Tibial artery (tissue), 4 donors: Measurements from ENCODE around the gene RCCD1.

ENCODE experiments used
- DNase-seq, 2 donors: peaks; one replicate each; pipeline ENCODE4 v3.0.0-alpha.2; 2019
- H3K27ac ChIP-seq, 2 donors: fragments of 200-600 bp; sonication (generic) in 1 of 2; 1 replicate in 1 of 2; 2 replicates in 1 of 2; pipeline ENCODE4 v1.5.1; 2018 to 2019; ENCODE audit warnings: mild to moderate bottlenecking in 1 of 2
- H3K27me3 ChIP-seq, 2 donors: fragments of 200-600 bp; sonication (generic) in 1 of 2; one replicate each; pipeline versions ENCODE4 v1.5.1 to v1.6.0; 2016 to 2019
- H3K36me3 ChIP-seq, 3 donors: fragments of 200-600 bp; sonication (generic) in 2 of 3; one replicate each; pipeline ENCODE4 v1.5.1; 2016 to 2019; ENCODE audit warnings: mild to moderate bottlenecking in 2 of 3
- H3K4me1 ChIP-seq, 4 donors: fragments of 200-600 bp; sonication (generic) in 2 of 4; 1 replicate in 3 of 4; 2 replicates in 1 of 4; pipeline ENCODE4 v1.5.1; 2016 to 2019
- H3K4me3 ChIP-seq, 2 donors: fragments of 200-600 bp; sonication (generic) in 1 of 2; 1 replicate in 1 of 2; 2 replicates in 1 of 2; pipeline ENCODE4 v1.5.1; 2018 to 2019; ENCODE audit warnings: mild to moderate bottlenecking in 2 of 2
- H3K9me3 ChIP-seq, 3 donors: fragments of 200-600 bp; sonication (generic) in 1 of 3; one replicate each; pipeline ENCODE4 v1.5.1; 2016 to 2019
- intact Hi-C: fragments of 100-400 bp; cut with DNase I; formaldehyde crosslinking; loops from one replicate; pipeline ENCODE4 v1.15.0; 2023; ENCODE audit warnings: low total_unique reads
- TF ChIP-seq, protein P1 (sequence below), 2 experiments: fragments of 200-600 bp in 1 of 2; fragments of 450-650 bp in 1 of 2; IDR thresholded peaks; one replicate each; pipeline ENCODE4 v1.5.1; 2017 to 2019; ENCODE audit warnings: antibody characterized with exemption in 2 of 2, mild to moderate bottlenecking in 1 of 2, moderate library complexity in 1 of 2

RCCD1 gene

DNA sequence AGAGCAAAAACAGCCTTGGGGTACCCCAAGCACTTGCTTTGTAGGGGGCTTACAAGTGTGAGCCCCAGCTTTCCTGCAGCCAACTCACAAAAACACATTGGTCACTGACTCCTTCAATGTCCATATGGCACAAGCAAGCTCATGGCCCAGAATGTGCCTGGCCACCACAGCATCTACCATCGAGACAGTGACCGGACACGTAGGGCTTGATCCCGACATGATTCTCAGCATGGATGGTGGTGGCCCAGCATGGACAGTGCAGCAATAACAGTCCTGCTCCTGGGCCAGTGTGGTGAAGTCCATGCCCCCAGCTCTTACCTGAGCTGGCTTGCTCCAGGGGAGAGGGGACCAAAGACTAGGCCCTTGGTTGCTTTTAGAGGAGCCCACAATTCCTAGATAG lies 13.6 kb upstream of the RCCD1 start:
- TF ChIP-seq, protein P1, sequence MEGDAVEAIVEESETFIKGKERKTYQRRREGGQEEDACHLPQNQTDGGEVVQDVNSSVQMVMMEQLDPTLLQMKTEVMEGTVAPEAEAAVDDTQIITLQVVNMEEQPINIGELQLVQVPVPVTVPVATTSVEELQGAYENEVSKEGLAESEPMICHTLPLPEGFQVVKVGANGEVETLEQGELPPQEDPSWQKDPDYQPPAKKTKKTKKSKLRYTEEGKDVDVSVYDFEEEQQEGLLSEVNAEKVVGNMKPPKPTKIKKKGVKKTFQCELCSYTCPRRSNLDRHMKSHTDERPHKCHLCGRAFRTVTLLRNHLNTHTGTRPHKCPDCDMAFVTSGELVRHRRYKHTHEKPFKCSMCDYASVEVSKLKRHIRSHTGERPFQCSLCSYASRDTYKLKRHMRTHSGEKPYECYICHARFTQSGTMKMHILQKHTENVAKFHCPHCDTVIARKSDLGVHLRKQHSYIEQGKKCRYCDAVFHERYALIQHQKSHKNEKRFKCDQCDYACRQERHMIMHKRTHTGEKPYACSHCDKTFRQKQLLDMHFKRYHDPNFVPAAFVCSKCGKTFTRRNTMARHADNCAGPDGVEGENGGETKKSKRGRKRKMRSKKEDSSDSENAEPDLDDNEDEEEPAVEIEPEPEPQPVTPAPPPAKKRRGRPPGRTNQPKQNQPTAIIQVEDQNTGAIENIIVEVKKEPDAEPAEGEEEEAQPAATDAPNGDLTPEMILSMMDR (IDR thresholded peaks at IDR 0.05) = no peak
- Histone ChIP-seq H3K9me3 (no peaks in the 10 kb centered on the region), H3K27me3 (no peaks in the 10 kb centered on the region), H3K27ac (no peak overlapping the region), H3K36me3 (peaks cover 65 to 96% (median 78%) of the 10 kb centered on the region in 3 donors), H3K4me3 (no peak overlapping the region), H3K4me1 (peaks cover 0 to 11% (median 8%) of the 10 kb centered on the region in 4 donors)
- intact Hi-C loops = no loop called here
- no peak for DNase-seq

DNA sequence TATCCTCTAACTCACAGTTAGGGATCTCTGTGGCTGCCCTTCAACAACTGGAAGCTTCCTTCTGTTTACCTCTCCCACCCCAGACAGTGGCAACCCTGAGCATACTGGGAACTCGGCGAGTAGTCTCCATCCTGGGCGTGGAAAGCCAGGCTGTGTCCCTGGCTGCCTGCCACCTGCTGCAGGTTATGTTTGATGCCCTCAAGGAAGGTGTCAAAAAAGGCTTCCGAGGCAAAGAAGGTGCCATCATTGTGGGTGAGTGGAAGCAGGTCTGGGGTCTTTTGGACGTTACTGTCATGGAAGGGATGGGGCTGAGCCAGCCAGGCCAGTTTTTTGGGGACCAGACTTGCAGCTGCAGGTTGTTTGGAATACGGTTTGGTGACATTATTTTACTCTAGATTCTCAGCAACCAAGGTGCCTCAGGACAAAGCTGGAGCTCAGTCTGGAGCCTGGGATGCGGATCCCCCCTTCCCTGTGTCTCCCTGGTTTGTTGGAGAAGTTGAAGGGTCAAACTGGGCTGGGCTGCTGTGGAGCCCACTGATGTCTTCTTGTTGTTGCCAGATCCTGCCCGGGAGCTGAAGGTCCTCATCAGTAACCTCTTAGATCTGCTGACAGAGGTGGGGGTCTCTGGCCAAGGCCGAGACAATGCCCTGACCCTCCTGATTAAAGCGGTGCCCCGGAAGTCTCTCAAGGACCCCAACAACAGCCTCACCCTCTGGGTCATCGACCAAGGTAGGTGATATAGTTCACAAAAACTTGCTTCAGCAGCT lies 12.1 kb upstream of the RCCD1 start:
- no peak for DNase-seq

GRCh38 chr15:90945091-90945490 lies 9.6 kb upstream of the RCCD1 start:
- Histone ChIP-seq H3K9me3 (no peaks in the 10 kb centered on the region), H3K36me3 (peaks cover 87 to 100% (median 99%) of the 10 kb centered on the region in 3 donors), H3K27me3 (no peaks in the 10 kb centered on the region), H3K4me1 (no peaks in the 10 kb centered on the region), H3K27ac (no peak overlapping the region), H3K4me3 (no peak overlapping the region)
- no peak for DNase-seq
- TF ChIP-seq, protein P1 (IDR thresholded peaks at IDR 0.05) = no peak
- intact Hi-C loops = no loop called here

More for the DNA sequence above, 12.1 kb upstream of the RCCD1 start:
- Histone ChIP-seq H3K4me1 (no peaks in the 10 kb centered on the region), H3K4me3 (no peak overlapping the region), H3K36me3 (peaks cover 77 to 97% (median 93%) of the 10 kb centered on the region in 3 donors), H3K9me3 (no peaks in the 10 kb centered on the region), H3K27ac (no peak overlapping the region), H3K27me3 (no peaks in the 10 kb centered on the region)
- TF ChIP-seq, protein P1 (IDR thresholded peaks at IDR 0.05) = no peak
- intact Hi-C loops = no loop called here

DNA sequence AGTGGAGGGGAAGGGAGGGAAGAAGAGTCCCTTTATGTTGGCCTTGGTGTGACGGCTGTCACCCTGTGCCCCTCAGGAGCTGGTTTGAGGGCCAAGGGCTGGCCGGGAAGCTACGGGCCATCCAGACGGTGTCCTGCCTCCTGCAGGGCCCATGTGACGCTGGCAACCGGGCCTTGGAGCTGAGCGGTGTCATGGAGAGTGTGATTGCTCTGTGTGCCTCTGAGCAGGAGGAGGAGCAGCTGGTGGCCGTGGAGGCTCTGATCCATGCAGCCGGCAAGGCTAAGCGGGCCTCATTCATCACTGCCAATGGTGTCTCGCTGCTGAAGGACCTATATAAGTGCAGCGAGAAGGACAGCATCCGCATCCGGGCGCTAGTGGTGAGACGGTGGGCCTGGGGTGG lies 8.1 kb upstream of the RCCD1 start:
- DNase-seq = no peak
- Histone ChIP-seq H3K9me3 (no peaks in the 10 kb centered on the region), H3K4me3 (no peak overlapping the region), H3K4me1 (no peaks in the 10 kb centered on the region), H3K27ac (no peak overlapping the region), H3K27me3 (no peaks in the 10 kb centered on the region), H3K36me3 (peaks cover 86 to 100% (median 96%) of the 10 kb centered on the region in 3 donors)
- TF ChIP-seq, protein P1 (IDR thresholded peaks at IDR 0.05) = no peak
- intact Hi-C loops = no loop called here

DNA sequence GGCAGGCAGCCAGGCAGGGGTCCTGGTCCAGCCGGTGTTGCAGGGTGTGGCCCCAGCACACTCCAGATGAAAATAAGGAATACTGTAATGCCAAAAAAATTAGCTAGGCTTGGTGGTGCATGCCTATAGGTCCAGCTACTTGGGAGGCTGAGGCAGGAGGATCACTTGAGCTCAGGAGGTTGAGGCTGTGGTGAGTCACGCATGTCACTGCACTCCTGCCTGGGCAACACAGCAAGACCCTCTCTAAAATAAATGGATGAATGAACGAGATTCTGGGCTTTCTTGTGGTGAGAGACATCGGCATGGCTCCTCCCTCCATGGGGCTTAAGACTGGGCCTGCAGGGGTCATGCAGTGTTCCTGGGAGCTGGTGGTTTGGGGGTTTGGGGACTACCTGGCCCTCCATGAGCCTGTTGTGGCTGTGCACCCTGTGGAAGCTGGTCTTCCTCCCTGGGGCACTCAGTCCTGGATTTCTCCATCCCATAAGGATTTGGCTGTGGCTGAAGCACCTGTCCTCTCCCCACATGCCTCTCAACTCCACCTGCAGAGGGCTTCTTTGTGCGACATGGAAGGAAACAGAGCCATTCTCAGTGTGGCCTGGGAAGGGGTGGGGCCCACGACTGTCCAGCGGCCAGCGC lies 7.6 kb upstream of the RCCD1 start:
- no peak overlapping the region for H3K4me3 ChIP-seq
- H3K27me3 ChIP-seq = no peaks in the 10 kb centered on the region
- H3K4me1 ChIP-seq = no peaks in the 10 kb centered on the region
- TF ChIP-seq, protein P1 (IDR thresholded peaks at IDR 0.05) = no peak
- no peak for DNase-seq
- no peak overlapping the region for H3K27ac ChIP-seq
- intact Hi-C loops = no loop called here
- peaks cover 82 to 100% (median 96%) of the 10 kb centered on the region in 3 donors for H3K36me3 ChIP-seq
- H3K9me3 ChIP-seq = no peaks in the 10 kb centered on the region
